Measurements from ENCODE around the gene RCVRN.

DNA sequence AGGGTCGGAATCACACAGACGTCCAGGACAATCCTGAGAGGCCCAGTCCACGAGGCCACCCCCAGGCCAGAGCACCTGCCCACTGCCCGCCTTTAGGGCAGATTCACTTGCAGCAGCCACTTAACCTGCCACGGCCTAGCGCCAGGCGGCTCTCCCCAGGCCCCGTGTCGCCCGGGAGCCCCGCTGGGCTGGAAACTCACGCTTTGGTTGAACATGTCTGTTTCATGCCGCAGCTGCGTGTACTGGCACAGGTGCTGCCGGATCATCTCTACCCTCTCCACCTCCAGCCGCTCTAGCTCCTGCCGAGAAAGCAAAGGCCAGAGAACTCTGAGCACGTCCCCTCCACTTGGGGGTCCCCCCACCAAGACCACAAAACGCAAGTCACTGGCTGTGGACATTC lies 12.7 kb upstream of the RCVRN start:
- TF ChIP-seq POLR2A (IDR thresholded peaks at IDR 0.05) = no peak
- TF ChIP-seq, protein P1, sequence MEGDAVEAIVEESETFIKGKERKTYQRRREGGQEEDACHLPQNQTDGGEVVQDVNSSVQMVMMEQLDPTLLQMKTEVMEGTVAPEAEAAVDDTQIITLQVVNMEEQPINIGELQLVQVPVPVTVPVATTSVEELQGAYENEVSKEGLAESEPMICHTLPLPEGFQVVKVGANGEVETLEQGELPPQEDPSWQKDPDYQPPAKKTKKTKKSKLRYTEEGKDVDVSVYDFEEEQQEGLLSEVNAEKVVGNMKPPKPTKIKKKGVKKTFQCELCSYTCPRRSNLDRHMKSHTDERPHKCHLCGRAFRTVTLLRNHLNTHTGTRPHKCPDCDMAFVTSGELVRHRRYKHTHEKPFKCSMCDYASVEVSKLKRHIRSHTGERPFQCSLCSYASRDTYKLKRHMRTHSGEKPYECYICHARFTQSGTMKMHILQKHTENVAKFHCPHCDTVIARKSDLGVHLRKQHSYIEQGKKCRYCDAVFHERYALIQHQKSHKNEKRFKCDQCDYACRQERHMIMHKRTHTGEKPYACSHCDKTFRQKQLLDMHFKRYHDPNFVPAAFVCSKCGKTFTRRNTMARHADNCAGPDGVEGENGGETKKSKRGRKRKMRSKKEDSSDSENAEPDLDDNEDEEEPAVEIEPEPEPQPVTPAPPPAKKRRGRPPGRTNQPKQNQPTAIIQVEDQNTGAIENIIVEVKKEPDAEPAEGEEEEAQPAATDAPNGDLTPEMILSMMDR (IDR thresholded peaks at IDR 0.05) = no peak

All from adrenal gland (tissue), 5 donors.